ENCODE measurements around the gene PGRMC1. TPM values are rescaled to one million over a fixed set of nuclear protein-coding genes. Genes with fewer than 3 reads are reported as not detected.

Gene PGRMC1
- polyA plus RNA-seq = 10 to 100 TPM; 41.6 to 47.0 TPM

- no peaks in the 10 kb centered on the region for H3K9me3 ChIP-seq (ENCODE audit: control insufficient read depth in 2 of 2, insufficient read depth in 1 of 2, low read depth in 1 of 2, low read length in 1 of 2)
- peak within 1 kb of the TSS; percentile 47 to 93 for H3K4me3 ChIP-seq (ENCODE audit: low read depth in 1 of 2, low read length in 2 of 2)
- H3K36me3 ChIP-seq (ENCODE audit: control insufficient read depth in 2 of 2, insufficient read depth in 2 of 2, low read length in 1 of 2) = no peaks in the 10 kb centered on the region
- no peaks in the 10 kb centered on the region for H3K27me3 ChIP-seq (ENCODE audit: control insufficient read depth in 1 of 2, insufficient read depth in 2 of 2, low read length in 2 of 2)
- WGBS, 2 donors = 1 to 39% methylated on average over 52 to 82 of the region's 82 CpGs
- no peaks in the 10 kb centered on the region for H3K4me1 ChIP-seq (ENCODE audit: control insufficient read depth in 2 of 2, insufficient read depth in 2 of 2, low read length in 1 of 2)
- peak within 1 kb of the TSS; percentile 75 to 89 for H3K27ac ChIP-seq (ENCODE audit: low read depth in 2 of 2, low read length in 1 of 2)
Measured at GRCh38 chrX:119235872-119236622, at the start of gene PGRMC1. Gene PGRMC1 (plus strand): TSS chrX:119236285. CDS start chrX:119236364, 79 bp downstream.

- Histone ChIP-seq H3K27ac (ENCODE audit: low read depth in 2 of 2, low read length in 1 of 2) (no peak overlapping the region), H3K4me1 (ENCODE audit: control insufficient read depth in 2 of 2, insufficient read depth in 2 of 2, low read length in 1 of 2) (no peaks in the 10 kb centered on the region), H3K4me3 (ENCODE audit: low read depth in 1 of 2, low read length in 2 of 2) (no peak overlapping the region), H3K9me3 (ENCODE audit: control insufficient read depth in 2 of 2, insufficient read depth in 1 of 2, low read depth in 1 of 2, low read length in 1 of 2) (no peaks in the 10 kb centered on the region), H3K36me3 (ENCODE audit: control insufficient read depth in 2 of 2, insufficient read depth in 2 of 2, low read length in 1 of 2) (no peaks in the 10 kb centered on the region), H3K27me3 (ENCODE audit: control insufficient read depth in 1 of 2, insufficient read depth in 2 of 2, low read length in 2 of 2) (no peaks in the 10 kb centered on the region)
- 61 to 64% methylated on average over 8 of the region's 8 CpGs for WGBS, 2 donors
Measured at GRCh38 chrX:119186763-119187162, 49.3 kb upstream of the PGRMC1 start.

- Histone ChIP-seq H3K36me3 (ENCODE audit: control insufficient read depth in 2 of 2, insufficient read depth in 2 of 2, low read length in 1 of 2) (no peaks in the 10 kb centered on the region), H3K9me3 (ENCODE audit: control insufficient read depth in 2 of 2, insufficient read depth in 1 of 2, low read depth in 1 of 2, low read length in 1 of 2) (no peaks in the 10 kb centered on the region), H3K27me3 (ENCODE audit: control insufficient read depth in 1 of 2, insufficient read depth in 2 of 2, low read length in 2 of 2) (no peaks in the 10 kb centered on the region), H3K4me1 (ENCODE audit: control insufficient read depth in 2 of 2, insufficient read depth in 2 of 2, low read length in 1 of 2) (no peaks in the 10 kb centered on the region), H3K27ac (ENCODE audit: low read depth in 2 of 2, low read length in 1 of 2) (no peak overlapping the region), H3K4me3 (ENCODE audit: low read depth in 1 of 2, low read length in 2 of 2) (no peak overlapping the region)
- WGBS, 2 donors = 66 to 67% methylated on average over 4 of the region's 4 CpGs
Measured at GRCh38 chrX:119187298-119187697, 48.8 kb upstream of the PGRMC1 start.

GRCh38 chrX:119189115-119189514 lies 47.0 kb upstream of the PGRMC1 start:
- 89 to 99% methylated on average over 3 of the region's 3 CpGs for WGBS, 2 donors
- Histone ChIP-seq H3K27ac (ENCODE audit: low read depth in 2 of 2, low read length in 1 of 2) (no peak overlapping the region), H3K27me3 (ENCODE audit: control insufficient read depth in 1 of 2, insufficient read depth in 2 of 2, low read length in 2 of 2) (no peaks in the 10 kb centered on the region), H3K4me3 (ENCODE audit: low read depth in 1 of 2, low read length in 2 of 2) (no peak overlapping the region), H3K36me3 (ENCODE audit: control insufficient read depth in 2 of 2, insufficient read depth in 2 of 2, low read length in 1 of 2) (no peaks in the 10 kb centered on the region), H3K4me1 (ENCODE audit: control insufficient read depth in 2 of 2, insufficient read depth in 2 of 2, low read length in 1 of 2) (no peaks in the 10 kb centered on the region), H3K9me3 (ENCODE audit: control insufficient read depth in 2 of 2, insufficient read depth in 1 of 2, low read depth in 1 of 2, low read length in 1 of 2) (no peaks in the 10 kb centered on the region)

GRCh38 chrX:119189595-119189994 lies 46.5 kb upstream of the PGRMC1 start:
- H3K4me1 ChIP-seq (ENCODE audit: control insufficient read depth in 2 of 2, insufficient read depth in 2 of 2, low read length in 1 of 2) = no peaks in the 10 kb centered on the region
- no peaks in the 10 kb centered on the region for H3K9me3 ChIP-seq (ENCODE audit: control insufficient read depth in 2 of 2, insufficient read depth in 1 of 2, low read depth in 1 of 2, low read length in 1 of 2)
- H3K27ac ChIP-seq (ENCODE audit: low read depth in 2 of 2, low read length in 1 of 2) = no peak overlapping the region
- H3K36me3 ChIP-seq (ENCODE audit: control insufficient read depth in 2 of 2, insufficient read depth in 2 of 2, low read length in 1 of 2) = no peaks in the 10 kb centered on the region
- H3K27me3 ChIP-seq (ENCODE audit: control insufficient read depth in 1 of 2, insufficient read depth in 2 of 2, low read length in 2 of 2) = no peaks in the 10 kb centered on the region
- WGBS, 2 donors = 62 to 64% methylated on average over 4 of the region's 4 CpGs
- no peak overlapping the region for H3K4me3 ChIP-seq (ENCODE audit: low read depth in 1 of 2, low read length in 2 of 2)

- Histone ChIP-seq H3K27ac (ENCODE audit: low read depth in 2 of 2, low read length in 1 of 2) (no peak overlapping the region), H3K27me3 (ENCODE audit: control insufficient read depth in 1 of 2, insufficient read depth in 2 of 2, low read length in 2 of 2) (no peaks in the 10 kb centered on the region), H3K4me1 (ENCODE audit: control insufficient read depth in 2 of 2, insufficient read depth in 2 of 2, low read length in 1 of 2) (no peaks in the 10 kb centered on the region), H3K4me3 (ENCODE audit: low read depth in 1 of 2, low read length in 2 of 2) (no peak overlapping the region), H3K9me3 (ENCODE audit: control insufficient read depth in 2 of 2, insufficient read depth in 1 of 2, low read depth in 1 of 2, low read length in 1 of 2) (no peaks in the 10 kb centered on the region), H3K36me3 (ENCODE audit: control insufficient read depth in 2 of 2, insufficient read depth in 2 of 2, low read length in 1 of 2) (no peaks in the 10 kb centered on the region)
- 43 to 63% methylated on average over 4 of the region's 4 CpGs for WGBS, 2 donors
Measured at GRCh38 chrX:119190091-119190681, 45.9 kb upstream of the PGRMC1 start.

- Histone ChIP-seq H3K27me3 (ENCODE audit: control insufficient read depth in 1 of 2, insufficient read depth in 2 of 2, low read length in 2 of 2) (no peaks in the 10 kb centered on the region), H3K27ac (ENCODE audit: low read depth in 2 of 2, low read length in 1 of 2) (no peak overlapping the region)
Measured at GRCh38 chrX:119190831-119191230, 45.3 kb upstream of the PGRMC1 start.

GRCh38 chrX:119194621-119195020 lies 41.5 kb upstream of the PGRMC1 start:
- H3K4me3 ChIP-seq (ENCODE audit: low read depth in 1 of 2, low read length in 2 of 2) = no peak overlapping the region
- 69 to 71% methylated on average over 5 of the region's 5 CpGs for WGBS, 2 donors
- H3K27me3 ChIP-seq (ENCODE audit: control insufficient read depth in 1 of 2, insufficient read depth in 2 of 2, low read length in 2 of 2) = no peaks in the 10 kb centered on the region
- no peak overlapping the region for H3K27ac ChIP-seq (ENCODE audit: low read depth in 2 of 2, low read length in 1 of 2)
- H3K36me3 ChIP-seq (ENCODE audit: control insufficient read depth in 2 of 2, insufficient read depth in 2 of 2, low read length in 1 of 2) = no peaks in the 10 kb centered on the region
- H3K4me1 ChIP-seq (ENCODE audit: control insufficient read depth in 2 of 2, insufficient read depth in 2 of 2, low read length in 1 of 2) = no peaks in the 10 kb centered on the region
- no peaks in the 10 kb centered on the region for H3K9me3 ChIP-seq (ENCODE audit: control insufficient read depth in 2 of 2, insufficient read depth in 1 of 2, low read depth in 1 of 2, low read length in 1 of 2)

More at GRCh38 chrX:119190831-119191230, 45.3 kb upstream of the PGRMC1 start:
- Histone ChIP-seq H3K9me3 (ENCODE audit: control insufficient read depth in 2 of 2, insufficient read depth in 1 of 2, low read depth in 1 of 2, low read length in 1 of 2) (no peaks in the 10 kb centered on the region), H3K4me3 (ENCODE audit: low read depth in 1 of 2, low read length in 2 of 2) (no peak overlapping the region), H3K36me3 (ENCODE audit: control insufficient read depth in 2 of 2, insufficient read depth in 2 of 2, low read length in 1 of 2) (no peaks in the 10 kb centered on the region), H3K4me1 (ENCODE audit: control insufficient read depth in 2 of 2, insufficient read depth in 2 of 2, low read length in 1 of 2) (no peaks in the 10 kb centered on the region)
- 57 to 66% methylated on average over 8 of the region's 8 CpGs for WGBS, 2 donors

DNA sequence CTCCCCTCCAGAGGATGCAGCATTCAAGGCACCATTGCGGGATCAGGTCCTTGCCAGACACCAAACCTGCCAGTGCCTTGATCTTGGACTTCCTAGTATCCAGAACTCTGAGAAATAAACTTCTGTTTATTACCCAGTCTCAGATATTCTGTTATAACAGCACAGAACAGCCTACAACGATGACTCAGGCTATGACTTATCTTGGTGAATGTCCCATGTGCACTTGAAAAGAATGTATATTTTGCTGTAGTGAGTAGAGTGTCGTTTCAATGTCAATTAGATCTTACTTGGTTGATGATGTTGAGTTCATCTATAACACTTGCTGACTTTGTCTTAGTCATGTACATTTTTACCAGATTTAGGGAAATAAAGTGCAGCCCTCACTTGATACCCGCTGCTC lies 34.5 kb upstream of the PGRMC1 start:
- Histone ChIP-seq H3K4me3 (ENCODE audit: low read depth in 1 of 2, low read length in 2 of 2) (no peak overlapping the region), H3K27me3 (ENCODE audit: control insufficient read depth in 1 of 2, insufficient read depth in 2 of 2, low read length in 2 of 2) (no peaks in the 10 kb centered on the region), H3K4me1 (ENCODE audit: control insufficient read depth in 2 of 2, insufficient read depth in 2 of 2, low read length in 1 of 2) (no peaks in the 10 kb centered on the region), H3K27ac (ENCODE audit: low read depth in 2 of 2, low read length in 1 of 2) (no peak overlapping the region), H3K36me3 (ENCODE audit: control insufficient read depth in 2 of 2, insufficient read depth in 2 of 2, low read length in 1 of 2) (no peaks in the 10 kb centered on the region), H3K9me3 (ENCODE audit: control insufficient read depth in 2 of 2, insufficient read depth in 1 of 2, low read depth in 1 of 2, low read length in 1 of 2) (no peaks in the 10 kb centered on the region)
- WGBS, 2 donors = 81 to 88% methylated on average over 4 of the region's 4 CpGs

- Histone ChIP-seq H3K36me3 (ENCODE audit: control insufficient read depth in 2 of 2, insufficient read depth in 2 of 2, low read length in 1 of 2) (no peaks in the 10 kb centered on the region), H3K27ac (ENCODE audit: low read depth in 2 of 2, low read length in 1 of 2) (no peak overlapping the region), H3K27me3 (ENCODE audit: control insufficient read depth in 1 of 2, insufficient read depth in 2 of 2, low read length in 2 of 2) (no peaks in the 10 kb centered on the region), H3K4me3 (ENCODE audit: low read depth in 1 of 2, low read length in 2 of 2) (no peak overlapping the region), H3K9me3 (ENCODE audit: control insufficient read depth in 2 of 2, insufficient read depth in 1 of 2, low read depth in 1 of 2, low read length in 1 of 2) (no peaks in the 10 kb centered on the region), H3K4me1 (ENCODE audit: control insufficient read depth in 2 of 2, insufficient read depth in 2 of 2, low read length in 1 of 2) (no peaks in the 10 kb centered on the region)
- 65 to 85% methylated on average over 5 of the region's 5 CpGs for WGBS, 2 donors
Measured at GRCh38 chrX:119206203-119206602, 29.9 kb upstream of the PGRMC1 start.

Data from esophagus (tissue), 2 donors.